ENCODE results near the gene LRRC8C.
"Not testable (repeated sequence)": the region's sequence is repeated elsewhere in the genome, so short reads cannot be mapped to it uniquely, and the experiment has no call there.

The LRRC8C gene

DNA sequence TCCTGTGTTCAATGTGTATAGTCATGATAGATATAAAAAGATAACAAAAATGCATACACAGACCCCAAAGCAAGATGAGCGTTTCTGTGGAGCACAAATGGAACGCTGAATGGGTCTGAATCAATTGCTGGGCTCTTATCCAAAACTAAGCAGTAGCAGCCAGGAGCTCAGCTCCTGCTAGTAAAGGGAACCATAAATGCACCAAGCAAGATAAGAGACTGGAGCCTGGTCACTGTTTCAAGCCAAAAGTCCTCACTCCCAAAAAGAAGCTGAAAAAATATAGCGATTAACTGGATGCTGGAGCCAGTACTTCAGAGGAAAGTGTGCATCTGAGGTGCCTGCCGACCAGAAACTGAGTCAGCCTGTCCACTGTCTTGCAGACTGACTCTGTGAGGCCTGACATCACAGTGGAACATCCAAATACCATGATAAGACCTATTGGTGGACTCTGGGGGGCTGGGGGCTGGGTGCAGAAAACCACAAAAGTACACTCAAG, 68.9 kb downstream of the LRRC8C start:
- peaks cover 33% of the 10 kb centered on the region for H3K4me1 ChIP-seq (ENCODE audit: control insufficient read depth, insufficient read depth, low read length, poor library complexity, severe bottlenecking)
- no peak overlapping the region for H3K27ac ChIP-seq (ENCODE audit: insufficient read depth, low read length, poor library complexity, severe bottlenecking)
- peaks cover 12% of the 10 kb centered on the region for H3K36me3 ChIP-seq (ENCODE audit: control insufficient read depth, insufficient read depth, low read length)
- no peak for DNase-seq
- no peaks in the 10 kb centered on the region for H3K9me3 ChIP-seq (ENCODE audit: control insufficient read depth, low read length)
- no peaks in the 10 kb centered on the region for H3K27me3 ChIP-seq (replicated peaks; ENCODE audit: control insufficient read depth, insufficient read depth, low read length, poor library complexity, severe bottlenecking)
- no peak overlapping the region for H3K4me3 ChIP-seq (ENCODE audit: insufficient read depth, low read depth, low read length, poor library complexity, severe bottlenecking)

DNA sequence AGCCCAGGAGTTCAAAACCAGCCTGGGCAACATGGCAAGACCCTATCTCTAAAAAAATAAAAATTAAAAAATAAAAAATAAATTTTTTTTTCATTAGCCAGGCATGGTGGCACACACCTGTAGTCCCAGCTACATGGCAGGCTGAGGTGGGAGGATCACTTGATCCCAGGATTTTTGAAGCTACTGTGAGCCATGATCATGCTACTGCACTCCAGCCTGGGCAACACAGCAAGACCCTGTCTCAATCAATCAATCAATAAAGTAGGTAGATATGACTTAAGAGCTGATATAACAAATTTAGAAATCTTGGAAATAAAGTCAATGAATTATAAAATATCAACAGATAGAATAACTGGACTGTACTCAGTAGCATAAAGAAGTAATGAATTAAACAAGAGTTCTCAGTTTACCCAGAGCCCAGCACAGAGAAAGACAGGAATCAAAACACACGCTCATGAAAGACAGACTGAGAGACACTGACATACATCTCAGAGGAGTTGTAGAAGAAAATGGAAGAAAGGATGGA, 69.7 kb downstream of the LRRC8C start:
- Histone ChIP-seq H3K27me3 (replicated peaks; ENCODE audit: control insufficient read depth, insufficient read depth, low read length, poor library complexity, severe bottlenecking) (no peaks in the 10 kb centered on the region), H3K4me3 (ENCODE audit: insufficient read depth, low read depth, low read length, poor library complexity, severe bottlenecking) (no peak overlapping the region), H3K9me3 (ENCODE audit: control insufficient read depth, low read length) (no peaks in the 10 kb centered on the region), H3K27ac (ENCODE audit: insufficient read depth, low read length, poor library complexity, severe bottlenecking) (no peak overlapping the region), H3K4me1 (ENCODE audit: control insufficient read depth, insufficient read depth, low read length, poor library complexity, severe bottlenecking) (peaks cover 27% of the 10 kb centered on the region), H3K36me3 (ENCODE audit: control insufficient read depth, insufficient read depth, low read length) (peaks cover 12% of the 10 kb centered on the region)
- no peak for DNase-seq

DNA sequence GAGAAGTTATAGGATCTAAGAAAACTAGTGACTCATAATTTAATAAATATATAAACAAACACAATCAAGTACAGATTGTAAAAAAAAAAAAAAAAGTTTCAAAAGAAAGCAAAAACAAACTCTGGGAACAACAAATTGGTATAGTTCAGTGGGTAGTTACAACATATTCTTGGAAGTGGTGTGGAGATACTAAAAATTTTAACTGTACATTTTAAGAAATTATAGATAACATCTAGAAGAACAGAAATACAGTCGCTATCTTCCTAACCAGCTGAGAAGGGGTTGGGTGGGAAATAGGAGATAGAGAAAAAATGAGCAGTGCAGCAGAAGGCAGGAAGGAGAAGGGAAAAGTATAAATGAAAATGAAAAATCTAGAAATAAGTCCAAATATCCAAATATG, 70.5 kb downstream of the LRRC8C start:
- no peak overlapping the region for H3K27ac ChIP-seq (ENCODE audit: insufficient read depth, low read length, poor library complexity, severe bottlenecking)
- peaks cover 19% of the 10 kb centered on the region for H3K4me1 ChIP-seq (ENCODE audit: control insufficient read depth, insufficient read depth, low read length, poor library complexity, severe bottlenecking)
- H3K36me3 ChIP-seq (ENCODE audit: control insufficient read depth, insufficient read depth, low read length) = peaks cover 14% of the 10 kb centered on the region
- no peak for DNase-seq
- no peaks in the 10 kb centered on the region for H3K27me3 ChIP-seq (replicated peaks; ENCODE audit: control insufficient read depth, insufficient read depth, low read length, poor library complexity, severe bottlenecking)
- H3K4me3 ChIP-seq (ENCODE audit: insufficient read depth, low read depth, low read length, poor library complexity, severe bottlenecking) = no peak overlapping the region
- no peaks in the 10 kb centered on the region for H3K9me3 ChIP-seq (ENCODE audit: control insufficient read depth, low read length)

GRCh38 chr1:89704014-89704413, 71.1 kb downstream of the LRRC8C start:
- Histone ChIP-seq H3K4me3 (ENCODE audit: insufficient read depth, low read depth, low read length, poor library complexity, severe bottlenecking) (no peak overlapping the region), H3K27me3 (replicated peaks; ENCODE audit: control insufficient read depth, insufficient read depth, low read length, poor library complexity, severe bottlenecking) (no peaks in the 10 kb centered on the region), H3K36me3 (ENCODE audit: control insufficient read depth, insufficient read depth, low read length) (peaks cover 18% of the 10 kb centered on the region), H3K27ac (ENCODE audit: insufficient read depth, low read length, poor library complexity, severe bottlenecking) (no peak overlapping the region), H3K4me1 (ENCODE audit: control insufficient read depth, insufficient read depth, low read length, poor library complexity, severe bottlenecking) (peaks cover 15% of the 10 kb centered on the region), H3K9me3 (ENCODE audit: control insufficient read depth, low read length) (no peaks in the 10 kb centered on the region)
- no peak for DNase-seq

DNA sequence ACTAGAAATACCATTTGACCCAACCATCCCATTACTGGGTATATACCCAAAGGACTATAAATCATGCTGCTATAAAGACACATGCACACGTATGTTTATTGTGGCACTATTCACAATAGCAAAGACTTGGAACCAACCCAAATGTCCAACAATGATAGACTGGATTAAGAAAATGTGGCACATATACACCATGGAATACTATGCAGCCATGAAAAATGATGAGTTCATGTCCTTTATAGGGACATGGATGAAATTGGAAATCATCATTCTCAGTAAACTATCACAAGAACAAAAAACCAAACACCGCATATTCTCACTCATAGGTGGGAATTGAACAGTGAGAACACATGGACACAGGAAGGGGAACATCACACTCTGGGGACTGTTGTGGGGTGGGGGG, 72.0 kb downstream of the LRRC8C start:
- H3K4me3 ChIP-seq (ENCODE audit: insufficient read depth, low read depth, low read length, poor library complexity, severe bottlenecking) = not testable (repeated sequence)

DNA sequence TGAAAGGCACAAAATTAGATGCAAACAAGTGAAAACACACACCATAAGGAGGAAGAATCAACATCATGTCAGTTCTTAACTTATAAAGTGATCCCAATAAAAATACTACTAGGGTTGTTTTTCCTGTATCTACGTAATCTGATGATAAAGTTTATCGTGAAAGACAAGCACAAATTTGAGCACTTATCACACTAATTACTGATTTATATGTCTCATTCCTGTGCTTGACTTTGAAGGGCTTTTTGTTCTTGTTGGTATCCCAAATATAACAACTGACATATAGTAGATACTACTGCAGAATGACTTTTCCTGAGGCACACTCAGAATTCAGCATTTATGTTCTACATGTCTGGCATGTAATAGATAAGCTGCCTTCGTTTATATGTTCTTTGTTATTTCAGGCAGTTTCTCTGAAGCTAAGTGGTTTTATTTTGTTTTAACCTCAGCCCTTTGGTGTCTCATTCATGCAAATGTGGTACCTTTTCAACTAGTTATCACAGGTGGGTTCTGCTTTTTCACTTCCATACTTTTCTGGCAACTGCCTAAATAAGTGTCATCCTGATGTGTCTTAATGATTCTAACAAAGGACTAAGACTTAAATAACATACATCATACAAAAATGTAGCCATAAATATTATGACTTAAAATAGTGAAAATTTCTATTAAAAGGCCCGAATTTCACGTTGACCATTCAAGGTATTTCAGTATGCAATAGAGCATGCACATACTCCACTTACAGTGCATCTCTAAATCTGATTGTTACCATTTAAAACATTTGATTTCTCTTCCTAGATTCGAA, 73.2 kb downstream of the LRRC8C start:
- no peak overlapping the region for H3K27ac ChIP-seq (ENCODE audit: insufficient read depth, low read length, poor library complexity, severe bottlenecking)
- H3K4me3 ChIP-seq (ENCODE audit: insufficient read depth, low read depth, low read length, poor library complexity, severe bottlenecking) = no peak overlapping the region
- peaks cover 7% of the 10 kb centered on the region for H3K4me1 ChIP-seq (ENCODE audit: control insufficient read depth, insufficient read depth, low read length, poor library complexity, severe bottlenecking)
- peaks cover 21% of the 10 kb centered on the region for H3K36me3 ChIP-seq (ENCODE audit: control insufficient read depth, insufficient read depth, low read length)
- DNase-seq = no peak
- no peaks in the 10 kb centered on the region for H3K9me3 ChIP-seq (ENCODE audit: control insufficient read depth, low read length)
- no peaks in the 10 kb centered on the region for H3K27me3 ChIP-seq (replicated peaks; ENCODE audit: control insufficient read depth, insufficient read depth, low read length, poor library complexity, severe bottlenecking)

More for the DNA sequence above, 72.0 kb downstream of the LRRC8C start:
- H3K9me3 ChIP-seq (ENCODE audit: control insufficient read depth, low read length); H3K4me1 ChIP-seq (ENCODE audit: control insufficient read depth, insufficient read depth, low read length, poor library complexity, severe bottlenecking); H3K27ac ChIP-seq (ENCODE audit: insufficient read depth, low read length, poor library complexity, severe bottlenecking); H3K27me3 ChIP-seq (replicated peaks; ENCODE audit: control insufficient read depth, insufficient read depth, low read length, poor library complexity, severe bottlenecking); DNase-seq: not testable (repeated sequence)
- peaks cover 21% of the 10 kb centered on the region for H3K36me3 ChIP-seq (ENCODE audit: control insufficient read depth, insufficient read depth, low read length)

DNA sequence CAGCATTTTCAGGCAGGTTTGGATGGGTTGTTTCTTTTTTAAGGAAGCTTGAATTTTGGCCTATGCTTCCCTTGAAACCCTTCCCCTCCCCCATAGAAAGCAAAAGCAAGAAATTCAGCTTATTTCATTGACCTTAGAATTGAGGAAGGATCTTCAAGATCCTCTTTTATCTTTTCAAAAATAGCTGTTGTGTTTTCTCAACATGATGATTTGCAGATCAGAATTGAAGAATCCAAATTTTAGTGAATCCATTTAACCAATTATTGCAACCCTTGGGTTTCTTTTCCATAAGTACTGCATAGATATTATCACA, 73.7 kb downstream of the LRRC8C start:
- no peak for DNase-seq
- Histone ChIP-seq H3K9me3 (ENCODE audit: control insufficient read depth, low read length) (no peaks in the 10 kb centered on the region), H3K4me1 (ENCODE audit: control insufficient read depth, insufficient read depth, low read length, poor library complexity, severe bottlenecking) (peaks cover 4% of the 10 kb centered on the region), H3K27me3 (replicated peaks; ENCODE audit: control insufficient read depth, insufficient read depth, low read length, poor library complexity, severe bottlenecking) (no peaks in the 10 kb centered on the region), H3K36me3 (ENCODE audit: control insufficient read depth, insufficient read depth, low read length) (peaks cover 19% of the 10 kb centered on the region), H3K27ac (ENCODE audit: insufficient read depth, low read length, poor library complexity, severe bottlenecking) (no peak overlapping the region), H3K4me3 (ENCODE audit: insufficient read depth, low read depth, low read length, poor library complexity, severe bottlenecking) (no peak overlapping the region)

DNA sequence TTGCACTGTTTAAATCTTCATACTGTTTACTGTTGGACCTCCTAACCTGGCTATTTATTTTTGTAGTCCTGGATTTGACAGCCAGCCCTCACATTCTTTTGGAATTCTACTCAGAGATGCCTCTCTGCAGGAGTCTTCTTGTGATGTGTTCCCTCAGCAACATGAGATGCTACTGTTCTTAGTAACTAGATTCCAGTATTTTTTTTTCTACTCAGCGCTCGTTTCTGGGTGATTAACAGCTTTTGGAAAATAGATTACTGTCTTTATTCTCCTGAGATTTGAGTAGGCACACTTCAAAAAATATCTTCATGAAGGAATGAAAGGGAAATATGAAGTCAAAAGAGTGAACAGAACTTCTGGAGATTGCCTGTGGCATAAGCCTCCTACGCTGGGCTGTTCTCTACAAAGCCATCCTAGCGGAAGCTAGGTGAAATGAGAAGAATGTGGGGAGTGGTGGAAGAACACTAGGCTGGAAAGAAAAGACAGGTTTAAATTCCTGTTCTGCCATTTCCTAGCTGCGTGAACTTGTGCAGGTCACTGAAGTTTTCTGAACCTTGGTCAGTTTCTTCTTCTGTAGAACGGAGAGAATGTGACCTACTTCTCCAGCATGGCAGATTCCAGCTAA, 75.9 kb downstream of the LRRC8C start:
- Histone ChIP-seq H3K4me1 (ENCODE audit: control insufficient read depth, insufficient read depth, low read length, poor library complexity, severe bottlenecking) (no peaks in the 10 kb centered on the region), H3K36me3 (ENCODE audit: control insufficient read depth, insufficient read depth, low read length) (peaks cover 26% of the 10 kb centered on the region), H3K27ac (ENCODE audit: insufficient read depth, low read length, poor library complexity, severe bottlenecking) (no peak overlapping the region), H3K27me3 (replicated peaks; ENCODE audit: control insufficient read depth, insufficient read depth, low read length, poor library complexity, severe bottlenecking) (no peaks in the 10 kb centered on the region), H3K4me3 (ENCODE audit: insufficient read depth, low read depth, low read length, poor library complexity, severe bottlenecking) (no peak overlapping the region), H3K9me3 (ENCODE audit: control insufficient read depth, low read length) (no peaks in the 10 kb centered on the region)
- DNase-seq = no peak

- H3K27ac ChIP-seq (ENCODE audit: insufficient read depth, low read length, poor library complexity, severe bottlenecking) = no peak overlapping the region
These were observed 77.7 kb downstream of the LRRC8C start for GRCh38 chr1:89710498-89711139.

More at GRCh38 chr1:89710498-89711139, 77.7 kb downstream of the LRRC8C start:
- Histone ChIP-seq H3K36me3 (ENCODE audit: control insufficient read depth, insufficient read depth, low read length) (peaks cover 29% of the 10 kb centered on the region), H3K4me1 (ENCODE audit: control insufficient read depth, insufficient read depth, low read length, poor library complexity, severe bottlenecking) (no peaks in the 10 kb centered on the region), H3K4me3 (ENCODE audit: insufficient read depth, low read depth, low read length, poor library complexity, severe bottlenecking) (no peak overlapping the region), H3K9me3 (ENCODE audit: control insufficient read depth, low read length) (no peaks in the 10 kb centered on the region), H3K27me3 (replicated peaks; ENCODE audit: control insufficient read depth, insufficient read depth, low read length, poor library complexity, severe bottlenecking) (no peaks in the 10 kb centered on the region)
- DNase-seq = no peak
